Measurements from ENCODE around the gene EGFLAM. TPM values are rescaled to one million over a fixed set of nuclear protein-coding genes. Genes with fewer than 3 reads are reported as not detected.

The EGFLAM gene
- total RNA-seq, 4 donors from 2014 or later = 21.8 to 194 (median 46.7) TPM

GRCh38 chr5:38401145-38401544 is 142.8 kb downstream of the EGFLAM start:
- TF ChIP-seq, protein P1, sequence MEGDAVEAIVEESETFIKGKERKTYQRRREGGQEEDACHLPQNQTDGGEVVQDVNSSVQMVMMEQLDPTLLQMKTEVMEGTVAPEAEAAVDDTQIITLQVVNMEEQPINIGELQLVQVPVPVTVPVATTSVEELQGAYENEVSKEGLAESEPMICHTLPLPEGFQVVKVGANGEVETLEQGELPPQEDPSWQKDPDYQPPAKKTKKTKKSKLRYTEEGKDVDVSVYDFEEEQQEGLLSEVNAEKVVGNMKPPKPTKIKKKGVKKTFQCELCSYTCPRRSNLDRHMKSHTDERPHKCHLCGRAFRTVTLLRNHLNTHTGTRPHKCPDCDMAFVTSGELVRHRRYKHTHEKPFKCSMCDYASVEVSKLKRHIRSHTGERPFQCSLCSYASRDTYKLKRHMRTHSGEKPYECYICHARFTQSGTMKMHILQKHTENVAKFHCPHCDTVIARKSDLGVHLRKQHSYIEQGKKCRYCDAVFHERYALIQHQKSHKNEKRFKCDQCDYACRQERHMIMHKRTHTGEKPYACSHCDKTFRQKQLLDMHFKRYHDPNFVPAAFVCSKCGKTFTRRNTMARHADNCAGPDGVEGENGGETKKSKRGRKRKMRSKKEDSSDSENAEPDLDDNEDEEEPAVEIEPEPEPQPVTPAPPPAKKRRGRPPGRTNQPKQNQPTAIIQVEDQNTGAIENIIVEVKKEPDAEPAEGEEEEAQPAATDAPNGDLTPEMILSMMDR (IDR thresholded peaks at IDR 0.05; ENCODE audit: low read depth) = no peak

DNA sequence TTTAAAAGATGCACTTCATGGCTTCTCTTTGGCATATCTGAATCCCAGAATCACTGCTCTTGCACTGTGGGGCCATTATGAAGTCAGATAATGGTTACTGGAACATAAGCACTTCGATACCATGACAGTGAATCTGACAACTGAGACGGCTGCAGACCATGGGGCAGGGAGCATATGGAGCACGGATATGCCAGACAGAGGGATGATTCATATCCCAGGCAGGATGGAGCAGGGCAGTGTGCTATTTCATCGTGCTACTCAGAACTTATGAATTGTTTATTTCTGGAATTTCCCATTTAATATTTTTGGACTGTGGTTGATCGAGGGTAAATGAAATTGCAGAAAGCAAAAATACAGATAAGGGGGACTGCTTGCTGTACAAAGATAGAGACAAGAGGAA is 145.0 kb downstream of the EGFLAM start:
- TF ChIP-seq, protein P1 (IDR thresholded peaks at IDR 0.05; ENCODE audit: low read depth) = no peak

- TF ChIP-seq, protein P1 (IDR thresholded peaks at IDR 0.05; ENCODE audit: low read depth) = no peak
These were observed 145.7 kb downstream of the EGFLAM start for GRCh38 chr5:38403877-38404635.

- TF ChIP-seq, protein P1 (IDR thresholded peaks at IDR 0.05; ENCODE audit: low read depth) = no peak
These were observed 146.4 kb downstream of the EGFLAM start for GRCh38 chr5:38404667-38405276.

DNA sequence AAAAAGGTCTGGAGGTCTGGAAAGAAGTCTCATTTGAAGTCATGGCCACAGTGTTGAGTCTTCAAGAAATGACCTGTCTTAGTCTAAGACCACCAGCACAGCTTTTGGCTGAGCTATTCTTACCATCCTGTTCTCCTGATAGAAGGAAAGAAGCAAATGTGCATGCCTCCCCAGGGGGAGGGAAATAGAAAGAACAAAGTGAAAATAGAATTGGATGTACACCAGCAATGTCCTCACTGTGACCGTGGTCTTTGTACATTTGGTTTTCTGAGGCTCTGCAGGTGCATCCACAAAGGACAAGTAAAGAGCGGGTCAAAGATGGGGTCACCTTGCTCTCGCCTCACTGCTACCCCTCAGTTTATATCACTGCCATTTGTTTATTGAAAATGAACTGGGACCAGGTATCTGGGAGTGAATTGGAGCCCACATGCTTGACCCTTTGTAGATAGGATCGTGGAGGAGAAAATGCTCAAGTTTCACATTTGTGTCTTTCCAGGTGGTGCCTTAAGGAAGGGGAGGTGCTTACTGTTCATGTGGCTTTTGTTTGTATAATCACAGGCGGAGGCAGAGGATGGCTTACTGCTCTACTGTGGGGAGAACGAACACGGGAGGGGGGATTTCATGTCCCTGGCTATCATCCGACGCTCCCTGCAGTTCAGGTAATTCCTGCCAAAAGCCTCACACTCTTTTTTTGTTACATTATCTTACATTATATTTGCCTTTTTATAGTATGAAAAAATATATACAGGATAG is 150.3 kb downstream of the EGFLAM start:
- TF ChIP-seq, protein P1 (IDR thresholded peaks at IDR 0.05; ENCODE audit: low read depth) = no peak

- TF ChIP-seq, protein P1 (IDR thresholded peaks at IDR 0.05; ENCODE audit: low read depth) = no peak
These were observed 152.1 kb downstream of the EGFLAM start for GRCh38 chr5:38410304-38410990.
